ENCODE measurements around the gene TCERG1L. TPM values are rescaled to one million over a fixed set of nuclear protein-coding genes. Genes with fewer than 3 reads are reported as not detected.

Gene TCERG1L
- total and polyA plus RNA-seq, 4 donors = 1.9 to 23.5 (median 14.9) TPM

- H3K27me3 ChIP-seq (ENCODE audit: control insufficient read depth, insufficient read depth, low read length) = no peaks in the 10 kb centered on the region
- peak in 2 of 6 donors; percentile 46 to 51 for DNase-seq (ENCODE audit: low read depth in 4 of 6, low spot score in 6 of 6)
- no peak overlapping the region for H3K4me3 ChIP-seq (ENCODE audit: low read depth, low read length)
- H3K9me3 ChIP-seq (ENCODE audit: control insufficient read depth, insufficient read depth, low read length) = no peaks in the 10 kb centered on the region
- peaks cover 21% of the 10 kb centered on the region for H3K36me3 ChIP-seq (ENCODE audit: control insufficient read depth, insufficient read depth, low read length)
- H3K27ac ChIP-seq (ENCODE audit: low read depth, low read length) = no peak overlapping the region
- 68% methylated on average over 25 of the region's 25 CpGs for WGBS (ENCODE audit: insufficient coverage)
- H3K4me1 ChIP-seq (ENCODE audit: control insufficient read depth, insufficient read depth, low read length) = peaks cover 21% of the 10 kb centered on the region
Measured at GRCh38 chr10:131131726-131132591, 179.6 kb downstream of the TCERG1L start.

GRCh38 chr10:131130025-131130424 lies 181.5 kb downstream of the TCERG1L start:
- DNase-seq (ENCODE audit: low read depth in 4 of 6, low spot score in 6 of 6) = no peak
- peaks cover 16% of the 10 kb centered on the region for H3K36me3 ChIP-seq (ENCODE audit: control insufficient read depth, insufficient read depth, low read length)
- H3K4me3 ChIP-seq (ENCODE audit: low read depth, low read length) = no peak overlapping the region
- no peaks in the 10 kb centered on the region for H3K27me3 ChIP-seq (ENCODE audit: control insufficient read depth, insufficient read depth, low read length)
- no peak overlapping the region for H3K27ac ChIP-seq (ENCODE audit: low read depth, low read length)
- H3K9me3 ChIP-seq (ENCODE audit: control insufficient read depth, insufficient read depth, low read length) = no peaks in the 10 kb centered on the region
- H3K4me1 ChIP-seq (ENCODE audit: control insufficient read depth, insufficient read depth, low read length) = peaks cover 35% of the 10 kb centered on the region
- 100% methylated on average over 3 of the region's 7 CpGs for WGBS (ENCODE audit: insufficient coverage)

- Histone ChIP-seq H3K27me3 (ENCODE audit: control insufficient read depth, insufficient read depth, low read length) (no peaks in the 10 kb centered on the region), H3K36me3 (ENCODE audit: control insufficient read depth, insufficient read depth, low read length) (peaks cover 16% of the 10 kb centered on the region), H3K9me3 (ENCODE audit: control insufficient read depth, insufficient read depth, low read length) (no peaks in the 10 kb centered on the region), H3K4me1 (ENCODE audit: control insufficient read depth, insufficient read depth, low read length) (peaks cover 35% of the 10 kb centered on the region), H3K27ac (ENCODE audit: low read depth, low read length) (no peak overlapping the region), H3K4me3 (ENCODE audit: low read depth, low read length) (no peak overlapping the region)
- no peak for DNase-seq (ENCODE audit: low read depth in 4 of 6, low spot score in 6 of 6)
- 94% methylated on average over 3 of the region's 6 CpGs for WGBS (ENCODE audit: insufficient coverage)
Measured at GRCh38 chr10:131129544-131129943, 182.0 kb downstream of the TCERG1L start.

GRCh38 chr10:131128731-131129130 lies 182.8 kb downstream of the TCERG1L start:
- H3K27ac ChIP-seq (ENCODE audit: low read depth, low read length) = no peak overlapping the region
- H3K36me3 ChIP-seq (ENCODE audit: control insufficient read depth, insufficient read depth, low read length) = peaks cover 13% of the 10 kb centered on the region
- no peaks in the 10 kb centered on the region for H3K27me3 ChIP-seq (ENCODE audit: control insufficient read depth, insufficient read depth, low read length)
- WGBS (ENCODE audit: insufficient coverage) = 100% methylated on average over 5 of the region's 8 CpGs
- no peak overlapping the region for H3K4me3 ChIP-seq (ENCODE audit: low read depth, low read length)
- H3K4me1 ChIP-seq (ENCODE audit: control insufficient read depth, insufficient read depth, low read length) = peaks cover 35% of the 10 kb centered on the region
- DNase-seq (ENCODE audit: low read depth in 4 of 6, low spot score in 6 of 6) = no peak
- no peaks in the 10 kb centered on the region for H3K9me3 ChIP-seq (ENCODE audit: control insufficient read depth, insufficient read depth, low read length)

GRCh38 chr10:131127610-131128009 lies 183.9 kb downstream of the TCERG1L start:
- Histone ChIP-seq H3K4me3 (ENCODE audit: low read depth, low read length) (no peak overlapping the region), H3K36me3 (ENCODE audit: control insufficient read depth, insufficient read depth, low read length) (peaks cover 15% of the 10 kb centered on the region), H3K27ac (ENCODE audit: low read depth, low read length) (no peak overlapping the region), H3K4me1 (ENCODE audit: control insufficient read depth, insufficient read depth, low read length) (peaks cover 31% of the 10 kb centered on the region), H3K9me3 (ENCODE audit: control insufficient read depth, insufficient read depth, low read length) (no peaks in the 10 kb centered on the region), H3K27me3 (ENCODE audit: control insufficient read depth, insufficient read depth, low read length) (no peaks in the 10 kb centered on the region)
- no peak for DNase-seq (ENCODE audit: low read depth in 4 of 6, low spot score in 6 of 6)
- WGBS (ENCODE audit: insufficient coverage) = 78% methylated on average over 6 of the region's 8 CpGs

GRCh38 chr10:131127138-131127589 lies 184.4 kb downstream of the TCERG1L start:
- H3K9me3 ChIP-seq (ENCODE audit: control insufficient read depth, insufficient read depth, low read length) = no peaks in the 10 kb centered on the region
- peaks cover 15% of the 10 kb centered on the region for H3K36me3 ChIP-seq (ENCODE audit: control insufficient read depth, insufficient read depth, low read length)
- H3K27me3 ChIP-seq (ENCODE audit: control insufficient read depth, insufficient read depth, low read length) = no peaks in the 10 kb centered on the region
- peaks cover 26% of the 10 kb centered on the region for H3K4me1 ChIP-seq (ENCODE audit: control insufficient read depth, insufficient read depth, low read length)
- no peak overlapping the region for H3K4me3 ChIP-seq (ENCODE audit: low read depth, low read length)
- DNase-seq (ENCODE audit: low read depth in 4 of 6, low spot score in 6 of 6) = no peak
- H3K27ac ChIP-seq (ENCODE audit: low read depth, low read length) = no peak overlapping the region
- WGBS (ENCODE audit: insufficient coverage) = 72% methylated on average over 8 of the region's 9 CpGs

- peaks cover 25% of the 10 kb centered on the region for H3K4me1 ChIP-seq (ENCODE audit: control insufficient read depth, insufficient read depth, low read length)
- WGBS (ENCODE audit: insufficient coverage) = 48% methylated on average over 11 of the region's 14 CpGs
- peaks cover 15% of the 10 kb centered on the region for H3K36me3 ChIP-seq (ENCODE audit: control insufficient read depth, insufficient read depth, low read length)
- H3K27me3 ChIP-seq (ENCODE audit: control insufficient read depth, insufficient read depth, low read length) = no peaks in the 10 kb centered on the region
- H3K4me3 ChIP-seq (ENCODE audit: low read depth, low read length) = no peak overlapping the region
- H3K27ac ChIP-seq (ENCODE audit: low read depth, low read length) = no peak overlapping the region
- DNase-seq (ENCODE audit: low read depth in 4 of 6, low spot score in 6 of 6) = peak in 2 of 6 donors; percentile 67 to 68
- H3K9me3 ChIP-seq (ENCODE audit: control insufficient read depth, insufficient read depth, low read length) = no peaks in the 10 kb centered on the region
Measured at GRCh38 chr10:131126321-131127137, 185.0 kb downstream of the TCERG1L start.

GRCh38 chr10:131125511-131126225 lies 185.9 kb downstream of the TCERG1L start:
- H3K4me3 ChIP-seq (ENCODE audit: low read depth, low read length) = no peak overlapping the region
- no peak overlapping the region for H3K27ac ChIP-seq (ENCODE audit: low read depth, low read length)
- no peaks in the 10 kb centered on the region for H3K27me3 ChIP-seq (ENCODE audit: control insufficient read depth, insufficient read depth, low read length)
- no peaks in the 10 kb centered on the region for H3K9me3 ChIP-seq (ENCODE audit: control insufficient read depth, insufficient read depth, low read length)
- DNase-seq (ENCODE audit: low read depth in 4 of 6, low spot score in 6 of 6) = no peak
- peaks cover 15% of the 10 kb centered on the region for H3K36me3 ChIP-seq (ENCODE audit: control insufficient read depth, insufficient read depth, low read length)
- 83% methylated on average over 10 of the region's 10 CpGs for WGBS (ENCODE audit: insufficient coverage)
- H3K4me1 ChIP-seq (ENCODE audit: control insufficient read depth, insufficient read depth, low read length) = peaks cover 27% of the 10 kb centered on the region

GRCh38 chr10:131124945-131125344 lies 186.6 kb downstream of the TCERG1L start:
- Histone ChIP-seq H3K27me3 (ENCODE audit: control insufficient read depth, insufficient read depth, low read length) (no peaks in the 10 kb centered on the region), H3K4me1 (ENCODE audit: control insufficient read depth, insufficient read depth, low read length) (peaks cover 28% of the 10 kb centered on the region), H3K4me3 (ENCODE audit: low read depth, low read length) (no peak overlapping the region), H3K9me3 (ENCODE audit: control insufficient read depth, insufficient read depth, low read length) (no peaks in the 10 kb centered on the region), H3K36me3 (ENCODE audit: control insufficient read depth, insufficient read depth, low read length) (peaks cover 15% of the 10 kb centered on the region), H3K27ac (ENCODE audit: low read depth, low read length) (no peak overlapping the region)
- no peak for DNase-seq (ENCODE audit: low read depth in 4 of 6, low spot score in 6 of 6)

Data from spinal cord (tissue), 10 donors.